ENCODE results near the gene C12orf43. TPM values are rescaled to one million over a fixed set of nuclear protein-coding genes. Genes with fewer than 3 reads are reported as not detected.

C12orf43 gene
- total RNA-seq, 1 experiment from 2014 or later: 25.7 TPM

DNA sequence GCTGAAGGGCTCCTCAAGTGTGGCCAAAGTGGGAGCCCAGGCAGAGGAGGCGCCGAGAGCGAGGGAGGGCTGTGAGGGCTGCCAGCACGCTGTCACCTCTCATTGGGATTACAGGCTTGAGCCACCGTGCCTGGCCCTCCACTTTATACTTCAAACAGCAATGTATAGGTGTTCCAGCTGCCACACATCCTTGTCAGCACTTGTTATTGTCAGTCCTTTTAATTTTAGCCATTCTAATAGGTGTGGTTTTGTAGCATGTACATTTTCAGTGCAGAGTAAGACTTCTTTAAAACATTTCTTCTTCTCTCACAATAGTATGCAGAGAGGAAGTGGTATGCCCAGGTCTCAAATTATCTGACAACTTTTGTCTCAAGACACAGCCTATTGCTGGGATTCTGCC lies 65.5 kb downstream of the C12orf43 start:
- H2AK5ac ChIP-seq (ENCODE audit: insufficient read length, low read length): no peak overlapping the region
- no CpG with 5 or more reads among the region's 5 CpGs for WGBS (ENCODE audit: extremely low coverage, insufficient read length, low lambda C conversion rate)
- H3K4me2 ChIP-seq (ENCODE audit: insufficient read depth, insufficient read length, low read length): no peak overlapping the region
- H3K9me3 ChIP-seq (ENCODE audit: control insufficient read depth, low read depth, low read length): no peaks in the 10 kb centered on the region
- no peaks in the 10 kb centered on the region for H3K23me2 ChIP-seq (ENCODE audit: insufficient read length, low read depth, low read length, poor library complexity, severe bottlenecking)
- no peaks in the 10 kb centered on the region for H3K36me3 Mint-ChIP-seq (ENCODE audit: insufficient read depth in 1 of 3, low read depth in 3 of 3)
- no peak overlapping the region for H2BK15ac ChIP-seq (ENCODE audit: low read depth, low read length)
- H3T11ph ChIP-seq (ENCODE audit: low read length): no peak overlapping the region
- no peaks in the 10 kb centered on the region for H3K79me2 ChIP-seq (ENCODE audit: insufficient read depth, low read length)
- no peak overlapping the region for H3K27ac ChIP-seq (ENCODE audit: insufficient read length, low read depth, low read length)
- TF ChIP-seq, protein P1, sequence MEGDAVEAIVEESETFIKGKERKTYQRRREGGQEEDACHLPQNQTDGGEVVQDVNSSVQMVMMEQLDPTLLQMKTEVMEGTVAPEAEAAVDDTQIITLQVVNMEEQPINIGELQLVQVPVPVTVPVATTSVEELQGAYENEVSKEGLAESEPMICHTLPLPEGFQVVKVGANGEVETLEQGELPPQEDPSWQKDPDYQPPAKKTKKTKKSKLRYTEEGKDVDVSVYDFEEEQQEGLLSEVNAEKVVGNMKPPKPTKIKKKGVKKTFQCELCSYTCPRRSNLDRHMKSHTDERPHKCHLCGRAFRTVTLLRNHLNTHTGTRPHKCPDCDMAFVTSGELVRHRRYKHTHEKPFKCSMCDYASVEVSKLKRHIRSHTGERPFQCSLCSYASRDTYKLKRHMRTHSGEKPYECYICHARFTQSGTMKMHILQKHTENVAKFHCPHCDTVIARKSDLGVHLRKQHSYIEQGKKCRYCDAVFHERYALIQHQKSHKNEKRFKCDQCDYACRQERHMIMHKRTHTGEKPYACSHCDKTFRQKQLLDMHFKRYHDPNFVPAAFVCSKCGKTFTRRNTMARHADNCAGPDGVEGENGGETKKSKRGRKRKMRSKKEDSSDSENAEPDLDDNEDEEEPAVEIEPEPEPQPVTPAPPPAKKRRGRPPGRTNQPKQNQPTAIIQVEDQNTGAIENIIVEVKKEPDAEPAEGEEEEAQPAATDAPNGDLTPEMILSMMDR (conservative IDR thresholded peaks at IDR 0.05): no peak
- H3K79me1 ChIP-seq (ENCODE audit: insufficient read depth, low read depth, low read length, poor library complexity, severe bottlenecking): no peaks in the 10 kb centered on the region
- H2BK5ac ChIP-seq (ENCODE audit: insufficient read length, low read length): no peak overlapping the region
- no peak overlapping the region for H2AFZ ChIP-seq (ENCODE audit: low read length)
- no peak overlapping the region for H4K91ac ChIP-seq (ENCODE audit: insufficient read length, low read depth, low read length)
- no peaks in the 10 kb centered on the region for H4K20me1 ChIP-seq (ENCODE audit: control insufficient read depth, insufficient read depth, insufficient read length)
- H4K8ac ChIP-seq (replicated peaks; ENCODE audit: insufficient read length, low read depth, low read length): no peak overlapping the region
- no peak overlapping the region for H3K56ac ChIP-seq (ENCODE audit: insufficient read length, low read depth, low read length)
- no peak overlapping the region for H3K9ac ChIP-seq (ENCODE audit: extremely low read depth, insufficient read length, low read length)
- no peak overlapping the region for H2BK12ac ChIP-seq (ENCODE audit: insufficient read length, low read depth, low read length)
- H3K27me3 Mint-ChIP-seq (ENCODE audit: low read depth): no peaks in the 10 kb centered on the region
- H3K23ac ChIP-seq (ENCODE audit: insufficient read length, low read depth, low read length): no peak overlapping the region
- no peaks in the 10 kb centered on the region for H3K27me3 ChIP-seq (ENCODE audit: insufficient read depth, low read length)
- no peak overlapping the region for H3K27ac Mint-ChIP-seq
- no peak overlapping the region for H2BK120ac ChIP-seq (ENCODE audit: low read depth, low read length, poor library complexity, severe bottlenecking)
- no peaks in the 10 kb centered on the region for H3K4me1 ChIP-seq (ENCODE audit: insufficient read depth, low read length)
- H3K18ac ChIP-seq (ENCODE audit: insufficient read length, low read depth, low read length): no peak overlapping the region
- H3K4ac ChIP-seq (ENCODE audit: low read depth, low read length): no peak overlapping the region
- no peak for DNase-seq
- no peak overlapping the region for H3K4me3 Mint-ChIP-seq
- no peaks in the 10 kb centered on the region for H3K4me1 Mint-ChIP-seq
- H3K14ac ChIP-seq (ENCODE audit: insufficient read depth, low read length): no peak overlapping the region
- H3K9me3 Mint-ChIP-seq: peaks cover 2 to 3% of the 10 kb centered on the region in 2 experiments; a peak in 4 of 5 replicates
- no peak overlapping the region for H2BK20ac ChIP-seq (ENCODE audit: low read depth, low read length, poor library complexity, severe bottlenecking)
- H4K5ac ChIP-seq (ENCODE audit: insufficient read length, low read depth, low read length): no peak overlapping the region

Other genes starting within 250 kb of the C12orf43 start
- 46.3 and 47.2 TPM in 2 replicates for gene SPPL3, start 112.1 kb downstream of the C12orf43 start, total RNA-seq (2021)
- not detected in 2 replicates for gene HNF1A, start 37.9 kb downstream of the C12orf43 start, total RNA-seq (2021)
- gene OASL, start 22.8 kb upstream of the C12orf43 start, total RNA-seq (2021): not detected in 2 replicates
- gene P2RX7, start 116.4 kb upstream of the C12orf43 start, total RNA-seq (2021): 0.09 TPM in 1 of 2 replicates, not detected in the other
- 7.9 and 8.1 TPM in 2 replicates for gene P2RX4, start 193.6 kb upstream of the C12orf43 start, total RNA-seq (2021)